GM04504 (cell line): Measurements from ENCODE around the gene KCND1.
A peak's percentile ranks its signal among the peaks of the same experiment; 100 is the strongest.

ENCODE experiments used
- DNase-seq: peaks from one replicate; pipeline ENCODE4 v3.0.0-alpha.2; 2012; ENCODE audit warnings: low read depth

Gene KCND1

DNA sequence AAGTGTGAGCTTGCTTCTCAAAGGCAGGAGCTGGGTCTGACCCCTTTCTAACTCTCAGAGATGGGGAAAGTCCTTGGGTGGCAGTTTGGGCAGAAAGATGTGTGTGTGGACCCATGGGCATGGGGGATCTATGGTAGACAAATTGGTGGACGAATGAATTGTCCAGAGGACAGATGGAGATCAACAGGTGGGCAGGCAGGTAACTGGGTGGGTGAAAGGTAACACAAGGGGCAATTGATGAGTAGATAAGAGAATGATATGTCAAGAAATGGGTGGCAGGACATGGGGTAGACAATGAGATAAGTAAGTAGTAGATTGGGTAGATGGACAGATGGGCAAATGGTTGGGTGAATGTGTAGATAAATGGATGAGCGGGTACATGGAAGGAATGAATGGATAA lies 2.9 kb upstream of the KCND1 start:
- DNase-seq = no peak

DNA sequence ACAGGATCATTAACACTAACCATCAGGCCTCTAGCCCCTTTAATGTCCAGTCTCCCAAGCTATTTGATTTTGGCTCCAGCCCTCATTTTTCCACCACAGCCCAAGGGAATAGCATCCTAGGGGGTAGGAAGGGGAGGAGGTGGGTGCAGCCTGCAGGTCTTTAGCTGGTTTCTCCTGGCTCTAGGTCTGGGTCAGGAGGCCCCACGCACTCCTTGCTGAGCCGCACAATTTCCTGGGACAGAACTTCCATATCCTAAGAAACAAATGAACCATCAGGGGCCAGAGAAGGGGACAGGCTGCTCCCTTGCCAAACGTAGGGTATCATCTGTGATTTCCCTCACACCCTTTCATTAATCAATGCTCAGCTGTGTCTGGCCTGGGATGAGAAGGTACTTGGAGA lies 2.4 kb upstream of the KCND1 start:
- DNase-seq = no peak

GRCh38 chrX:48972220-48973164 lies 848 bp upstream of the KCND1 start:
- DNase-seq = no peak

DNA sequence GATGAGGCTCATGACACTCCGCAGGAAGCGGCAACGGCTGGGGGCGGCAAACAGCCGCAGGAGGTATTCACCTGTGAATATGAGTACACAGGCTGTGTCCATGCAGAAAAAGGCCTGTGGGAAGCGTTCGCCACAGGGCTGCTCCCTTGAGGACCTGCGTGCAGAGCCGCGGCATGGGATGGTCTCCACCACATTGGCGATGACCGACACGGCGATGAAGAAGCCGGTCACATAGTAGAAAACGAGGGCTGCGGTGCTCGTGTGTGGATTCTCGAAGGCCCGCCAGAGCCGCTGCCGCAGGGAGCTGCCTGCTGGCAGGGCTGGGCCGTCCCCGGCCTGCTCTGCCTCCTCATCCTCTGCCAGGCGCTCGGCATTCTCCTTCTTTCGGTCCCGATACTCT lies 2.2 kb downstream of the KCND1 start:
- no peak for DNase-seq

GRCh38 chrX:48968377-48968776 lies 3.3 kb downstream of the KCND1 start:
- no peak for DNase-seq

GRCh38 chrX:48966796-48967579 lies 4.7 kb downstream of the KCND1 start:
- DNase-seq = no peak

GRCh38 chrX:48965959-48966358 lies 5.7 kb downstream of the KCND1 start:
- DNase-seq = no peak

DNA sequence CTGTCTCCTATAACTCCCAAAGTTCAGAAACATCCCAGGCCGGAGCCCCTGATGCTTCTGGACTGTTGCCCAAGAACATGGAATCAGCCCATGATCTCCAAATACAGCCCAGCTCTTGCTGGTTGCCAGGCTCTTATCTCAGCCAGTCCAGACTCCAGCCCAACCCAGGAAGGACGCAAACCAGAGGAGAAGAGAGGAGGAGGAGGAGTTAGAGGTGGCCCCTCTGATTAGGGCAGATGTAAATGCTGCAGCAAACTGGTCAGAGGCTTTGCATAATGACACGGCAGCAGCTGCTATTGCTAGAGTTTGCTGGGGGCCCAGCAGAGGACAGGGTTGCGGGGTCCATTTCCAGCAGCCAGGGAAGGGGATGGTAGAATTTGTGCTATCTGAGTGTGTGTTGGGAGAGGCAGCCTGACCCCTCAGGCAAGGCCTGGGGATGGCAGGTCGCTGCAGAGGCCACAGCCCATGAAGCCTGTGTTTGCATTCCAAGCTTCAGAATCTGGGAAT lies 10.0 kb downstream of the KCND1 start:
- DNase-seq = no peak

DNA sequence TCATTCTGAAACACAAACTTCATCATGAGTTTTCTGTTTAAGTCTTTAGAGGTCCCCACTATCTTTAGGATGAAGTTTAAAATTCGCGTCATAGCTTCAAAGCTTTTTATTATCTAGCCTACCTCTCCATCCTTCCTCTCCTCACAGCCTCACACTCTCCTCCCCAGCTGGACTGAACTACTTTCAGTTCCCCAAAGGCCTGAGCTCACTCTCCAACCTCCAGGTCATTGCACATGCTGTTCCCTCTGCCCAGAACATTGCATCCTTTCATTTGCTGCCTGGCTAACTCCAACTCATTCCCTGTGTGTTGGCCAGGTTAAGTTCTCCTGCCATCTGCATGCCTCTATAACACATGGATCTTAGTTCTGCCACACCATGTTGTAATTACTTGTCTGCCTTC lies 11.4 kb downstream of the KCND1 start:
- DNase-seq = no peak

- peak; percentile 45 for DNase-seq
Observed at GRCh38 chrX:48958635-48959094, 13.0 kb downstream of the KCND1 start.

- DNase-seq = peak; percentile 95
Observed at GRCh38 chrX:48957827-48958634, 13.6 kb downstream of the KCND1 start.

- DNase-seq = no peak
Observed at GRCh38 chrX:48957477-48957826, 14.2 kb downstream of the KCND1 start, which contains the start of gene OTUD5. Gene OTUD5 (minus strand): TSS chrX:48957607. CDS start chrX:48957570, 37 bp downstream.

DNA sequence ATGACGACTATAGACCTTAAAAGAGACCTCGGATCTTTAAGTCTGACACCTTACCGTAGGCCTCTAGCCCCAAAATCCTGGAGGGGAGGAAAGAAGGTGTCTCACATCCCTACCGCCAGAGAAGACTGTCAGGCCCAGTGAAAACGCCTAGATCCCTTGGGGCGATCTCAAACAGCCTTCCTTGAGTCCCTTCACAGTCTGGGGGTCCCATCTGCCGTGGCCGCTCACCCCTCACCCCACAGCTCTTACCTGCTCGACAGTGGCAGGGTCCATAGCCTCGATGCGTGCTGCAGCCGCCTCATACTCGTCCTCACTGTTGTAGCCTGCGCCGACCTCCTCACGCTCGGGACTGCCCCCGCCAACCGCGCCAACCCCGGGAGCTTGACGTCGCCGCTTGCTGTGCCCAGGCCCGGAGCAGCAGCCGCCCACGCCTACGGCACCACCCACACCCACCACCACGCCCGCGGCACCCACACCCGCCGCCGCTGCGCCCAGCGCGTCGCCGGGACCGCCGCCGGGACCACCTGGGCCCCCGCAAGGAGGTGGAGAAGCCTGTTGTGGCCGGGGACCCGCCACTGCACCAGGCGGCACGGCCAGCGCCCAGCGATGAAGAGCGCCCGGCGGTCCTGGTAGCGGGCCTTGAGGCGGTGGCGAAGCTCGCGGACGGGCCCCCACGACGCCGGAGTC lies 14.8 kb downstream of the KCND1 start:
- DNase-seq = no peak

- DNase-seq = no peak
Observed at GRCh38 chrX:48948589-48948988, 23.1 kb downstream of the KCND1 start.

GRCh38 chrX:48945517-48946348 lies 25.9 kb downstream of the KCND1 start:
- no peak for DNase-seq

DNA sequence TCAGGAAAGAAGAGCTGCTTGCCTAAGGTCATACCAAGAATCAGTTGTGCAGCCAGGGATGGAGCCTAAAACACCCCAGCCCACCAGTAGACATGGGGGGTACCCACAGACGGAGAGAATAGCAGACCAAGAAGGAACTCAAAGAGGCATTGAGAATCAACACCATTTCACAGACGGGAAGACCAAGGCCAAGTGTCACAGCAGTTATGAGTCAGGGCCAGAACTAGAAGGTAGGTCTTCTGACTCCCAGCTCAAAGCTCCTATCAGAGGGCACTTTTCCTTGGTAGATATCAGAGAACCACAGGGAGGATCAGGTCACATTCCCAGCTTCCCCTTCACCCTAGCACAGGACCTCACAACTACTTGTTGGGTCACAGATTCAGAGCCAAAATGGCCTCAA lies 28.7 kb downstream of the KCND1 start:
- DNase-seq = no peak

GRCh38 chrX:48940404-48940955 lies 31.2 kb downstream of the KCND1 start:
- DNase-seq = no peak

DNA sequence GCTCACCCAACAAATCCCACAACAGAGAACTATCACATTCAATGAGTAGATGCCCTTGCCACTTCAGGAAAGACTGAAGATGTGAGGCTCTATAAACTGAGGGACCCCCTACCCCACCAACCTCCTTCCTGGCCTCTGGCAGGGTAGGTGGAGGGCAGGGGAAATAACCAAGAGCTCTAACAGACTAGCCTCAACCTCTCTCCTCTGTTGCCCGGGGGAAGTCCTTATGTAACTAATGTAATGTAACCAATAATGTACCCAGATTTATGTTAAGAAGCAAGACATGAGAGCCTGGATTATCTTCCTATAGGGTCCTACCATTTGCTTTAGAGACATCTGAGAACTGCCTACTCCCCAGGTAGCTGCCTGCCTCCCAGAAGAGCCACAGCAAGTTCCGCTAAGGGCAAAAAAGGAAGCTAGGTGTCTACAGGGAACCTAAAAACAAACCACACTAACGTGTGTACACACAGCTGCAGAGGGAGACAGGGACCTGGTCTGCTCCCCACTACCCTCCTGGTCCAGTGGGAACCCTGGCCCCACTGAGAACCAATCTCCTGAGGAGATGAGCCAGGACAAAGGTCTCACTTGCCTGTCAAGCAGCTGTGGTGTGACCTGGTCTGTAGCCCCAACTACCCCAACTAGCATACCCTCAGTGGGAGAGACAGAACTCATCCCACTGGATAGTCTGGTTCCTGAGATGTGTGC lies 32.0 kb downstream of the KCND1 start:
- DNase-seq = no peak

DNA sequence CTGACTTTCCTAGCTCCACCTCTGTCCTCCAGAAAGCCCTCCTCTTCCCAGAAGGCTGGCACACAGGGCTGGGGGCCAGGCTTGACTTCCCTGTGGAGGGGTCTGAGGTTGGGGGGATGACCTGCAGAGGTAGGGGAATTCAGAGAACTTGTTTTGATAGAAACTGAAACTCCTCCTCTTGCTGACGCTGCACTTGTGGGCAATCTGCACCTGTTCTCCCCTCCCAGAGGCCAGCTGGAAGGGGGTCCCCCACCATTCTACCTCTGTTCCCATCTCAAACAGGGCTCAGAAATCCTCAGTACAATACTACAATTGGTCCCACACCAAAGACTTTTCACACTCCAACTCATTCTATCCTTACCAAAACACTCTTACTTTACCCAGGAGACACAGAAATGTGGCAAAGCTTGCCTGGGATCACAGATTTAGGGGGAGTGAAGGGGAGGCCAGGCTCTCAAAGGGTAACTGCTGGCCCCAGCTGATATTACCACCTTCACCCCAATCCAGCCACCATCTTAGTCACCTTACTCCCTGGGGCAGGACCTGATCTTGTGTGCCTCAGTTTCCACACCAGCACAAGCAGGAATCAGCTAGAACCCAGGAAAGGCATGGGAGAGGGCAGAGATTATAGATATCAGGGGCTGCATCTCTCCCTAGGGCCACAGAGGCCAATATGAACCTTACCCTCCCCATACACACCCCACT lies 32.8 kb downstream of the KCND1 start:
- no peak for DNase-seq
